Measurements from ENCODE around the gene POPDC2.
"Not testable (repeated sequence)": the region's sequence is repeated elsewhere in the genome, so short reads cannot be mapped to it uniquely, and the experiment has no call there.

DNA sequence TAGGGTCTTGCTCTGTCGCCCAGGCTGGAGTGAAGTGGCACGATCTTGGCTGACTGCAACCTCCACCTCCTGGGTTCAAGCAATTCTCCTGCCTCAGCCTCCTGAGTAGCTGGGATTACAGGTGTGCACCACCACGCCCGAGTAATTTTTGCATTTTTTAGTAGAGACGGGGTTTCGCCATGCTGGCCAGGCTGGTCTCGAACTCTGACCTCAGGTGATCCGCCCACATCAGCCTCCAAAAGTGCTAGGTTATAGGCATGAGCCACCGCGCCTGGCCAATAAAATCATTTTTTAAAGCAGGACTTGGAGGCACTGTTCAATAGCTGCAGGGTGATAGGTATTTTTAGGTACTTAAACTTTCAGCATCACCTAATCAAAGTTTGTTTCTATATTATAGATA is 17.8 kb upstream of the POPDC2 start:
- TF ChIP-seq CTCF (IDR thresholded peaks at IDR 0.05; ENCODE audit: poor library complexity); EZH2 (IDR thresholded peaks at IDR 0.05; ENCODE audit: borderline replicate concordance): not testable (repeated sequence)

Data from hepatocyte (in vitro differentiated cells).